CD4-positive, alpha-beta T cell treated with Interleukin-6 at 100 ng/mL for 8 hours (primary cell): ENCODE measurements around the gene CENPL.
"Not testable (repeated sequence)": the region's sequence is repeated elsewhere in the genome, so short reads cannot be mapped to it uniquely, and the experiment has no call there.

Experiments used
- DNase-seq: peaks from one replicate; pipeline ENCODE4 v3.0.0-alpha.2; 2020; ENCODE audit warnings: mixed read lengths, low spot score

Gene CENPL

GRCh38 chr1:173824315-173825081 is at the start of gene CENPL, which contains the start of gene DARS2:
TSS of gene CENPL (minus strand) at chr1:173824883. CDS start at chr1:173811299, 13,584 bp downstream.
TSS of gene DARS2 (plus strand) at chr1:173824673. CDS start at chr1:173825230, 557 bp downstream.
- DNase-seq, result peak; percentile 91

GRCh38 chr1:173871500-173871899 is 46.8 kb upstream of the CENPL start:
- DNase-seq, result no peak

- no peak for DNase-seq
These were observed 46.4 kb upstream of the CENPL start for GRCh38 chr1:173871091-173871490.

GRCh38 chr1:173870252-173871075 is 45.8 kb upstream of the CENPL start:
- DNase-seq, result peak; percentile 38

GRCh38 chr1:173869021-173869359 is 44.3 kb upstream of the CENPL start:
- DNase-seq, result no peak

- DNase-seq, result peak; percentile 95
These were observed 43.8 kb upstream of the CENPL start, which contains the start of gene ZBTB37 for GRCh38 chr1:173868266-173869020. TSS of gene ZBTB37 (plus strand) at chr1:173868380. CDS start at chr1:173870226, 1,846 bp downstream.

- peak; percentile 100 for DNase-seq
These were observed 43.1 kb upstream of the CENPL start, which contains the start of gene GAS5 for GRCh38 chr1:173867753-173868265. TSS of gene GAS5 (minus strand) at chr1:173867989.

GRCh38 chr1:173867141-173867752 is 42.6 kb upstream of the CENPL start:
- no peak for DNase-seq

- DNase-seq, result no peak
These were observed 41.9 kb upstream of the CENPL start for GRCh38 chr1:173866413-173867115.

GRCh38 chr1:173865468-173866164 is 40.9 kb upstream of the CENPL start:
- DNase-seq, result no peak

- no peak for DNase-seq
These were observed 39.6 kb upstream of the CENPL start for GRCh38 chr1:173864179-173864867.

- no peak for DNase-seq
These were observed 38.8 kb upstream of the CENPL start for GRCh38 chr1:173863224-173864161.

GRCh38 chr1:173862769-173863223 is 38.1 kb upstream of the CENPL start:
- no peak for DNase-seq

- not testable (repeated sequence) for DNase-seq
These were observed 37.6 kb upstream of the CENPL start for GRCh38 chr1:173862146-173862768.

- no peak for DNase-seq
These were observed 37.1 kb upstream of the CENPL start for GRCh38 chr1:173861731-173862145.

- DNase-seq, result no peak
These were observed 35.4 kb upstream of the CENPL start for GRCh38 chr1:173860065-173860464.

GRCh38 chr1:173859547-173859946 is 34.9 kb upstream of the CENPL start:
- not testable (repeated sequence) for DNase-seq
